SK-N-SH (cell line): Measurements from ENCODE around the gene CTAG1A.
"Not testable (repeated sequence)": the region's sequence is repeated elsewhere in the genome, so short reads cannot be mapped to it uniquely, and the experiment has no call there.

Experiments used
- ELF1 ChIP-seq: IDR thresholded peaks from 2 replicates; pipeline ENCODE4 v1.4.0; 2012
- EP300 ChIP-seq, 2 experiments: IDR thresholded peaks; 2 replicates each; pipeline versions ENCODE4 v1.4.0 to v1.6.1; 2012; ENCODE audit warnings: borderline replicate concordance in 1 of 2, low read depth in 1 of 2, low read length in 1 of 2
- EZH2phosphoT487 ChIP-seq: fragments of 200-600 bp; sonication (generic); IDR thresholded peaks from 2 replicates; pipeline ENCODE4 v1.6.1; 2017; ENCODE audit warnings: low read depth, mixed run types, mild to moderate bottlenecking, antibody characterized with exemption, moderate library complexity, borderline replicate concordance
- FOXM1 ChIP-seq: IDR thresholded peaks from 2 replicates; pipeline ENCODE4 v1.4.0; 2012; ENCODE audit warnings: low read depth, mild to moderate bottlenecking
- MXI1 ChIP-seq: IDR thresholded peaks from 2 replicates; pipeline ENCODE4 v1.6.1; 2012; ENCODE audit warnings: mild to moderate bottlenecking, low read depth, low read length, improper control_type of control experiment
- NRF1 ChIP-seq: IDR thresholded peaks from 2 replicates; pipeline ENCODE4 v1.6.1; 2012; ENCODE audit warnings: low read depth, mild to moderate bottlenecking, low read length
- RXRA ChIP-seq: IDR thresholded peaks from 2 replicates; pipeline ENCODE4 v1.4.0; 2012; ENCODE audit warnings: low read depth, mild to moderate bottlenecking, borderline replicate concordance
- TCF12 ChIP-seq: IDR thresholded peaks from 2 replicates; pipeline ENCODE4 v1.4.0; 2012
- YY1 ChIP-seq: IDR thresholded peaks from 2 replicates; pipeline ENCODE4 v1.4.0; 2012; ENCODE audit warnings: low read depth, mild to moderate bottlenecking
- TF ChIP-seq, protein P1 (sequence below): fragments of 200-600 bp; sonication (generic); IDR thresholded peaks from 2 replicates; pipeline ENCODE4 v1.6.1; 2017; ENCODE audit warnings: antibody characterized with exemption, mild to moderate bottlenecking, moderate library complexity
- TF ChIP-seq, protein P2 (sequence below): IDR thresholded peaks from 2 replicates; pipeline ENCODE4 v1.6.1; 2012; ENCODE audit warnings: mild to moderate bottlenecking, low read depth, low read length, moderate library complexity
- TF ChIP-seq, protein P3 (sequence below): IDR thresholded peaks from 2 replicates; pipeline ENCODE4; 2012
- TF ChIP-seq, protein P4 (sequence below): IDR thresholded peaks from 2 replicates; pipeline ENCODE4 v1.4.0; 2012; ENCODE audit warnings: low read depth, borderline replicate concordance
- TF ChIP-seq, protein P5 (sequence below): fragments of 150-350 bp; IDR thresholded peaks from 2 replicates; pipeline ENCODE4 v1.6.1; 2017; ENCODE audit warnings: antibody characterized with exemption, low read length, low read depth, borderline replicate concordance

DNA sequence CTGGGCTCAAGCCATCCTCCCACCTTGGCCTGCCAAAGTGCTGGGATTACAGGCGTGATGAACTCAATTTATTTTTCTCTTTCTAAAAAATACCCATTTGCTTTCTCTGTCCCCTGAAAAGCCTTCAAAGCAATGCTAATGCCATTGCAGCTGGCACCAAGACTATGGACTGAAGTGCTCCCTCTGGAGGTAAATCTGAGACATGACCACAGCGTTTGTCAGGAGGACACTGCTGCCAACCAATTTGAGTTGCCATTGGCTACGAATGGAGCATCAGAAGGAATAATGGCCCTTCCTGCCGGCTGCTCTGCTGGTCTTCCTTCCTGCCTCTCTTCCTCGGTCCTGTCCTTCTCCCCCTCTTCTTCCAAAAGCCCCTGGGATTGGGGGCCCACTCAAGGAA, 9.9 kb upstream of the CTAG1A start:
- TF ChIP-seq, protein P1, sequence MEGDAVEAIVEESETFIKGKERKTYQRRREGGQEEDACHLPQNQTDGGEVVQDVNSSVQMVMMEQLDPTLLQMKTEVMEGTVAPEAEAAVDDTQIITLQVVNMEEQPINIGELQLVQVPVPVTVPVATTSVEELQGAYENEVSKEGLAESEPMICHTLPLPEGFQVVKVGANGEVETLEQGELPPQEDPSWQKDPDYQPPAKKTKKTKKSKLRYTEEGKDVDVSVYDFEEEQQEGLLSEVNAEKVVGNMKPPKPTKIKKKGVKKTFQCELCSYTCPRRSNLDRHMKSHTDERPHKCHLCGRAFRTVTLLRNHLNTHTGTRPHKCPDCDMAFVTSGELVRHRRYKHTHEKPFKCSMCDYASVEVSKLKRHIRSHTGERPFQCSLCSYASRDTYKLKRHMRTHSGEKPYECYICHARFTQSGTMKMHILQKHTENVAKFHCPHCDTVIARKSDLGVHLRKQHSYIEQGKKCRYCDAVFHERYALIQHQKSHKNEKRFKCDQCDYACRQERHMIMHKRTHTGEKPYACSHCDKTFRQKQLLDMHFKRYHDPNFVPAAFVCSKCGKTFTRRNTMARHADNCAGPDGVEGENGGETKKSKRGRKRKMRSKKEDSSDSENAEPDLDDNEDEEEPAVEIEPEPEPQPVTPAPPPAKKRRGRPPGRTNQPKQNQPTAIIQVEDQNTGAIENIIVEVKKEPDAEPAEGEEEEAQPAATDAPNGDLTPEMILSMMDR, result not testable (repeated sequence)
- not testable (repeated sequence) for TF ChIP-seq TCF12; MXI1; RXRA; NRF1; FOXM1; YY1; EZH2phosphoT487; EP300 (IDR thresholded peaks at IDR 0.05; ENCODE audit: borderline replicate concordance in 1 of 2, low read depth in 1 of 2, low read length in 1 of 2); ELF1
- TF ChIP-seq, protein P2, sequence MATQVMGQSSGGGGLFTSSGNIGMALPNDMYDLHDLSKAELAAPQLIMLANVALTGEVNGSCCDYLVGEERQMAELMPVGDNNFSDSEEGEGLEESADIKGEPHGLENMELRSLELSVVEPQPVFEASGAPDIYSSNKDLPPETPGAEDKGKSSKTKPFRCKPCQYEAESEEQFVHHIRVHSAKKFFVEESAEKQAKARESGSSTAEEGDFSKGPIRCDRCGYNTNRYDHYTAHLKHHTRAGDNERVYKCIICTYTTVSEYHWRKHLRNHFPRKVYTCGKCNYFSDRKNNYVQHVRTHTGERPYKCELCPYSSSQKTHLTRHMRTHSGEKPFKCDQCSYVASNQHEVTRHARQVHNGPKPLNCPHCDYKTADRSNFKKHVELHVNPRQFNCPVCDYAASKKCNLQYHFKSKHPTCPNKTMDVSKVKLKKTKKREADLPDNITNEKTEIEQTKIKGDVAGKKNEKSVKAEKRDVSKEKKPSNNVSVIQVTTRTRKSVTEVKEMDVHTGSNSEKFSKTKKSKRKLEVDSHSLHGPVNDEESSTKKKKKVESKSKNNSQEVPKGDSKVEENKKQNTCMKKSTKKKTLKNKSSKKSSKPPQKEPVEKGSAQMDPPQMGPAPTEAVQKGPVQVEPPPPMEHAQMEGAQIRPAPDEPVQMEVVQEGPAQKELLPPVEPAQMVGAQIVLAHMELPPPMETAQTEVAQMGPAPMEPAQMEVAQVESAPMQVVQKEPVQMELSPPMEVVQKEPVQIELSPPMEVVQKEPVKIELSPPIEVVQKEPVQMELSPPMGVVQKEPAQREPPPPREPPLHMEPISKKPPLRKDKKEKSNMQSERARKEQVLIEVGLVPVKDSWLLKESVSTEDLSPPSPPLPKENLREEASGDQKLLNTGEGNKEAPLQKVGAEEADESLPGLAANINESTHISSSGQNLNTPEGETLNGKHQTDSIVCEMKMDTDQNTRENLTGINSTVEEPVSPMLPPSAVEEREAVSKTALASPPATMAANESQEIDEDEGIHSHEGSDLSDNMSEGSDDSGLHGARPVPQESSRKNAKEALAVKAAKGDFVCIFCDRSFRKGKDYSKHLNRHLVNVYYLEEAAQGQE, result not testable (repeated sequence)
- TF ChIP-seq, protein P3, sequence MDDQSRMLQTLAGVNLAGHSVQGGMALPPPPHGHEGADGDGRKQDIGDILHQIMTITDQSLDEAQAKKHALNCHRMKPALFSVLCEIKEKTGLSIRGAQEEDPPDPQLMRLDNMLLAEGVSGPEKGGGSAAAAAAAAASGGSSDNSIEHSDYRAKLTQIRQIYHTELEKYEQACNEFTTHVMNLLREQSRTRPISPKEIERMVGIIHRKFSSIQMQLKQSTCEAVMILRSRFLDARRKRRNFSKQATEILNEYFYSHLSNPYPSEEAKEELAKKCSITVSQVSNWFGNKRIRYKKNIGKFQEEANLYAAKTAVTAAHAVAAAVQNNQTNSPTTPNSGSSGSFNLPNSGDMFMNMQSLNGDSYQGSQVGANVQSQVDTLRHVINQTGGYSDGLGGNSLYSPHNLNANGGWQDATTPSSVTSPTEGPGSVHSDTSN, result not testable (repeated sequence)
- TF ChIP-seq, protein P4, sequence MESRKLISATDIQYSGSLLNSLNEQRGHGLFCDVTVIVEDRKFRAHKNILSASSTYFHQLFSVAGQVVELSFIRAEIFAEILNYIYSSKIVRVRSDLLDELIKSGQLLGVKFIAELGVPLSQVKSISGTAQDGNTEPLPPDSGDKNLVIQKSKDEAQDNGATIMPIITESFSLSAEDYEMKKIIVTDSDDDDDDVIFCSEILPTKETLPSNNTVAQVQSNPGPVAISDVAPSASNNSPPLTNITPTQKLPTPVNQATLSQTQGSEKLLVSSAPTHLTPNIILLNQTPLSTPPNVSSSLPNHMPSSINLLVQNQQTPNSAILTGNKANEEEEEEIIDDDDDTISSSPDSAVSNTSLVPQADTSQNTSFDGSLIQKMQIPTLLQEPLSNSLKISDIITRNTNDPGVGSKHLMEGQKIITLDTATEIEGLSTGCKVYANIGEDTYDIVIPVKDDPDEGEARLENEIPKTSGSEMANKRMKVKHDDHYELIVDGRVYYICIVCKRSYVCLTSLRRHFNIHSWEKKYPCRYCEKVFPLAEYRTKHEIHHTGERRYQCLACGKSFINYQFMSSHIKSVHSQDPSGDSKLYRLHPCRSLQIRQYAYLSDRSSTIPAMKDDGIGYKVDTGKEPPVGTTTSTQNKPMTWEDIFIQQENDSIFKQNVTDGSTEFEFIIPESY, result not testable (repeated sequence)
- TF ChIP-seq, protein P5, sequence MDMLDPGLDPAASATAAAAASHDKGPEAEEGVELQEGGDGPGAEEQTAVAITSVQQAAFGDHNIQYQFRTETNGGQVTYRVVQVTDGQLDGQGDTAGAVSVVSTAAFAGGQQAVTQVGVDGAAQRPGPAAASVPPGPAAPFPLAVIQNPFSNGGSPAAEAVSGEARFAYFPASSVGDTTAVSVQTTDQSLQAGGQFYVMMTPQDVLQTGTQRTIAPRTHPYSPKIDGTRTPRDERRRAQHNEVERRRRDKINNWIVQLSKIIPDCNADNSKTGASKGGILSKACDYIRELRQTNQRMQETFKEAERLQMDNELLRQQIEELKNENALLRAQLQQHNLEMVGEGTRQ, result not testable (repeated sequence)
